OCI-LY1 (cell line): ENCODE measurements around the gene TEX261.

ENCODE experiments used
- H2AFZ ChIP-seq: fragments of 200-600 bp; sonication (generic), shearing (Covaris generic); 2 replicates; pipeline ENCODE4 v1.6.0; 2014; ENCODE audit warnings: antibody characterized with exemption, mild to moderate bottlenecking, low read length
- H3F3A ChIP-seq: fragments of 200-600 bp; sonication (generic), shearing (Covaris generic); 2 replicates; pipeline ENCODE4 v1.6.0; 2014; ENCODE audit warnings: mild to moderate bottlenecking, antibody characterized with exemption, low read length, moderate library complexity; ENCODE audit not compliant: insufficient read depth
- H3K27ac ChIP-seq: fragments of 200-600 bp; sonication (generic); 2 replicates; pipeline ENCODE4 v1.5.1; 2014; ENCODE audit warnings: low read length, mixed run types, mild to moderate bottlenecking, low read depth; ENCODE audit not compliant: poor library complexity, severe bottlenecking
- H3K27me3 ChIP-seq: fragments of 200-600 bp; sonication (generic); 2 replicates; pipeline ENCODE4 v1.6.0; 2014; ENCODE audit warnings: antibody characterized with exemption, mild to moderate bottlenecking, low read length, moderate library complexity; ENCODE audit not compliant: insufficient read depth
- H3K36me3 ChIP-seq: fragments of 200-600 bp; sonication (generic); 2 replicates; pipeline ENCODE4 v1.6.1; 2014; ENCODE audit warnings: mild to moderate bottlenecking, antibody characterized with exemption, low read length, moderate library complexity, mixed read lengths; ENCODE audit not compliant: insufficient read depth
- H3K4me1 ChIP-seq: fragments of 200-600 bp; sonication (generic); 2 replicates; pipeline ENCODE4 v1.5.1; 2014; ENCODE audit warnings: mild to moderate bottlenecking, low read length, moderate library complexity; ENCODE audit not compliant: insufficient read depth, severe bottlenecking
- H3K4me2 ChIP-seq: fragments of 200-600 bp; sonication (generic), shearing (Covaris generic); 2 replicates; pipeline ENCODE4 v1.6.1; 2014; ENCODE audit warnings: low read length
- H3K4me3 ChIP-seq: fragments of 200-600 bp; sonication (generic); 2 replicates; pipeline ENCODE4 v1.5.1; 2014; ENCODE audit warnings: low read length, low read depth, mild to moderate bottlenecking, mixed read lengths; ENCODE audit not compliant: poor library complexity, severe bottlenecking
- H3K79me2 ChIP-seq: fragments of 200-600 bp; shearing (Covaris generic); 2 replicates; pipeline ENCODE4 v1.6.1; 2016; ENCODE audit warnings: mixed run types, low read length, mixed read lengths; ENCODE audit not compliant: insufficient read depth
- H3K9ac ChIP-seq: fragments of 200-600 bp; sonication (generic), shearing (Covaris generic); 2 replicates; pipeline ENCODE4 v1.6.1; 2014; ENCODE audit warnings: mild to moderate bottlenecking, low read length, mixed read lengths
- H3K9me2 ChIP-seq: fragments of 200-600 bp; sonication (generic), shearing (Covaris generic); 2 replicates; pipeline ENCODE4 v1.6.1; 2014; ENCODE audit warnings: low read depth, mild to moderate bottlenecking, low read length, mixed read lengths
- H3K9me3 ChIP-seq: fragments of 200-600 bp; shearing (Covaris generic); 2 replicates; pipeline ENCODE4 v1.6.1; 2014; ENCODE audit warnings: low read length, mixed read lengths
- H4K20me1 ChIP-seq: fragments of 200-600 bp; sonication (generic), shearing (Covaris generic); 2 replicates; pipeline ENCODE4 v1.6.0; 2016; ENCODE audit warnings: mild to moderate bottlenecking, low read length; ENCODE audit not compliant: insufficient read depth
- EZH2 ChIP-seq: fragments of 200-600 bp; sonication (generic), shearing (Covaris generic); IDR thresholded peaks from 2 replicates; pipeline ENCODE4 v1.8.0; 2017; ENCODE audit warnings: borderline replicate concordance, mixed run types, mild to moderate bottlenecking, antibody characterized with exemption, low read length, moderate library complexity, mixed read lengths
- TF ChIP-seq, protein P1 (sequence below): fragments of 200-600 bp; sonication (generic), shearing (Covaris generic); IDR thresholded peaks from 2 replicates; pipeline ENCODE4 v1.5.1; 2017; ENCODE audit warnings: mild to moderate bottlenecking, antibody characterized with exemption, low read length, moderate library complexity, mixed read lengths

TEX261 gene

GRCh38 chr2:70977605-70978205 is 17.0 kb downstream of the TEX261 start:
- no peaks in the 10 kb centered on the region for H3K36me3 ChIP-seq
- TF ChIP-seq, protein P1, sequence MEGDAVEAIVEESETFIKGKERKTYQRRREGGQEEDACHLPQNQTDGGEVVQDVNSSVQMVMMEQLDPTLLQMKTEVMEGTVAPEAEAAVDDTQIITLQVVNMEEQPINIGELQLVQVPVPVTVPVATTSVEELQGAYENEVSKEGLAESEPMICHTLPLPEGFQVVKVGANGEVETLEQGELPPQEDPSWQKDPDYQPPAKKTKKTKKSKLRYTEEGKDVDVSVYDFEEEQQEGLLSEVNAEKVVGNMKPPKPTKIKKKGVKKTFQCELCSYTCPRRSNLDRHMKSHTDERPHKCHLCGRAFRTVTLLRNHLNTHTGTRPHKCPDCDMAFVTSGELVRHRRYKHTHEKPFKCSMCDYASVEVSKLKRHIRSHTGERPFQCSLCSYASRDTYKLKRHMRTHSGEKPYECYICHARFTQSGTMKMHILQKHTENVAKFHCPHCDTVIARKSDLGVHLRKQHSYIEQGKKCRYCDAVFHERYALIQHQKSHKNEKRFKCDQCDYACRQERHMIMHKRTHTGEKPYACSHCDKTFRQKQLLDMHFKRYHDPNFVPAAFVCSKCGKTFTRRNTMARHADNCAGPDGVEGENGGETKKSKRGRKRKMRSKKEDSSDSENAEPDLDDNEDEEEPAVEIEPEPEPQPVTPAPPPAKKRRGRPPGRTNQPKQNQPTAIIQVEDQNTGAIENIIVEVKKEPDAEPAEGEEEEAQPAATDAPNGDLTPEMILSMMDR = no peak; the same call in none of the 2 replicates
- no peak for TF ChIP-seq EZH2
- H3K27me3 ChIP-seq = no peaks in the 10 kb centered on the region
- H3K9me3 ChIP-seq = no peaks in the 10 kb centered on the region
- peak overlapping the region; percentile 68 for H3K4me3 ChIP-seq
- no peaks in the 10 kb centered on the region for H3F3A ChIP-seq
- no peak overlapping the region for H3K27ac ChIP-seq
- no peaks in the 10 kb centered on the region for H3K9me2 ChIP-seq
- H2AFZ ChIP-seq = no peak overlapping the region
- H3K9ac ChIP-seq = no peak overlapping the region; the same call in 1 of the 2 replicates
- no peaks in the 10 kb centered on the region for H4K20me1 ChIP-seq
- no peaks in the 10 kb centered on the region for H3K79me2 ChIP-seq
- H3K4me2 ChIP-seq = peak overlapping the region; percentile 89
- peaks cover 13% of the 10 kb centered on the region for H3K4me1 ChIP-seq

DNA sequence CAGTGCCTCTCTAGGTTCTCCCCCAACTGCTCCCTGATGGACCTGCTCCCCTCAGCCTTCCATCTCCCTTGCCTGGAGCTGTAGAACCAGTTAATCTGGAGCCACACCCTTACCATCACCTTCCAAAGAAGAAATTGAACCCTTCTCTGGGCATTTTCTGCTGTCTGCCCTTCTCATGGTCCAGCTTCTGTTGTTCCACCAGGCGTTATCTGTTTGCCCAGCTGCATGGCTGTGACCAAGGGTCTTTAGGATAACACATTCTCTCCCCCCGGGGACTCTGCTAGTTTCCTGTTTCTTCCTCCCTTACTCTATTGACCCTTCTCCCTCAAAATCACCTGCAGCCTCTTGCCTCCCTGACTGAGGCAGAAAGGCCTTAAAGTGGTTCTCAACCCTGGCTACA is 19.4 kb downstream of the TEX261 start:
- H3F3A ChIP-seq = no peaks in the 10 kb centered on the region
- H3K4me1 ChIP-seq = peaks cover 13% of the 10 kb centered on the region
- H3K9me3 ChIP-seq = no peaks in the 10 kb centered on the region
- no peak overlapping the region for H2AFZ ChIP-seq
- no peak overlapping the region for H3K9ac ChIP-seq
- TF ChIP-seq EZH2 = no peak
- TF ChIP-seq, protein P1 = no peak
- no peak overlapping the region for H3K4me3 ChIP-seq
- no peak overlapping the region for H3K27ac ChIP-seq
- H3K79me2 ChIP-seq = no peaks in the 10 kb centered on the region
- no peak overlapping the region for H3K4me2 ChIP-seq
- no peaks in the 10 kb centered on the region for H4K20me1 ChIP-seq
- no peaks in the 10 kb centered on the region for H3K9me2 ChIP-seq
- no peaks in the 10 kb centered on the region for H3K27me3 ChIP-seq
- no peaks in the 10 kb centered on the region for H3K36me3 ChIP-seq

- H3K4me1 ChIP-seq = peaks cover 13% of the 10 kb centered on the region
- no peaks in the 10 kb centered on the region for H3K79me2 ChIP-seq
- no peak overlapping the region for H3K9ac ChIP-seq
- no peak overlapping the region for H3K4me2 ChIP-seq
- H3K9me3 ChIP-seq = no peaks in the 10 kb centered on the region
- no peaks in the 10 kb centered on the region for H4K20me1 ChIP-seq
- H3K36me3 ChIP-seq = no peaks in the 10 kb centered on the region
- no peaks in the 10 kb centered on the region for H3K27me3 ChIP-seq
- H3K4me3 ChIP-seq = no peak overlapping the region
- H3K9me2 ChIP-seq = no peaks in the 10 kb centered on the region
- no peak for TF ChIP-seq EZH2
- TF ChIP-seq, protein P1 = no peak
- no peak overlapping the region for H3K27ac ChIP-seq
- no peak overlapping the region for H2AFZ ChIP-seq
- no peaks in the 10 kb centered on the region for H3F3A ChIP-seq
These were observed 20.1 kb downstream of the TEX261 start for GRCh38 chr2:70974592-70974991.
